ENCODE measurements around the gene PTX4. TPM values are rescaled to one million over a fixed set of nuclear protein-coding genes. Genes with fewer than 3 reads are reported as not detected.
"Not testable (repeated sequence)": the region's sequence is repeated elsewhere in the genome, so short reads cannot be mapped to it uniquely, and the experiment has no call there.

Gene PTX4
- total RNA-seq, 2 experiments from 2014 or later = not detected

DNA sequence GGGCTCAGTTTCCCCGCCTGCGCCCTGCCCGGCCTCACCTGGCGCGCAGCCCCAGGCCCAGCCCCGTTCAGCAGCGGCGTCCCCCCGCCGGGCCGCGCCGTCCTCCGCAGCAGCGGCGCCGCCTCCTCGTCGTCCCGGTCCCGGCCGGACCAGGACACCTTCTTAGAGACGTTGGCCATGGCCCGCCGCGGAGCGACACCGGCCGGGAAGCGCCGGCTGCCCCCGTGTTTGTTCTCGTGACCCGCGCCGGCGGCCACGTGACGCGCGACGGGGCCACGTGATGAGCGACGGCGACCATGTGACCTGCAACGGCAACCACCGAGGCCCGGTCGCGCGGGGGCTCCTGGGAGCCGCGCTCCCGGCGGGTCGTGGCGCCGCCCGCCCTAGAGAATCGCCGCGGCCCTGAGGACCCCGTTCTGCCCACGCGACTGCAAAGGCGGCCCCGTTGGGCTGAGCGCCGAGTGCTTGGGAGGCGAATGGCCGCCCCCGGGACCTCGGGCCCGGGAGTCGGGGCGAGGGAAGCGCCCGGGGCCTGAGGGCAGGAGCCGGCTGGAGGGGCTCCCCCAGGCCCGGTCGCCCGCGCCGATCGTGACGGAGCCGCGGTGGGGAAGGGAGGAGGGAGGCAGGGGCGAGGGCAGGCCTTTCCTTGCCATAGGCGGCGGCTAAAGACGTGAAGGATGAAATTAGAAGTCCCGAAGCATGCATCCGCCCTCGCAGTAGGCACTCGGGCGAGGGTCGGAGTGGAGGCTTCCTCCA is 13.8 kb downstream of the PTX4 start, which contains the start of gene CLCN7:
TSS of gene CLCN7 (minus strand) at position 233 of the 756 bp plus-strand sequence. CDS start at position 179, 54 bp downstream.
- Mint-ChIP-seq H3K27me3 (no peaks in the 10 kb centered on the region), H3K4me3 (peak within 1 kb of the TSS; percentile 88), H3K36me3 (no peaks in the 10 kb centered on the region), H3K27ac (peak within 1 kb of the TSS; percentile 87), H3K4me1 (peaks cover 17% of the 10 kb centered on the region), H3K9me3 (no peaks in the 10 kb centered on the region)
- DNase-seq = peak; percentile 95
- peak; percentile 88 for ATAC-seq (ENCODE audit: low read depth)
- POLR2A ChIA-PET = interaction anchor here (1.1 to 1.3 kb wide), 2 partner anchors 18 to 55 kb away, joined by 3 to 6 read pairs; partner anchors contain the start of genes TELO2 and UQCC4

DNA sequence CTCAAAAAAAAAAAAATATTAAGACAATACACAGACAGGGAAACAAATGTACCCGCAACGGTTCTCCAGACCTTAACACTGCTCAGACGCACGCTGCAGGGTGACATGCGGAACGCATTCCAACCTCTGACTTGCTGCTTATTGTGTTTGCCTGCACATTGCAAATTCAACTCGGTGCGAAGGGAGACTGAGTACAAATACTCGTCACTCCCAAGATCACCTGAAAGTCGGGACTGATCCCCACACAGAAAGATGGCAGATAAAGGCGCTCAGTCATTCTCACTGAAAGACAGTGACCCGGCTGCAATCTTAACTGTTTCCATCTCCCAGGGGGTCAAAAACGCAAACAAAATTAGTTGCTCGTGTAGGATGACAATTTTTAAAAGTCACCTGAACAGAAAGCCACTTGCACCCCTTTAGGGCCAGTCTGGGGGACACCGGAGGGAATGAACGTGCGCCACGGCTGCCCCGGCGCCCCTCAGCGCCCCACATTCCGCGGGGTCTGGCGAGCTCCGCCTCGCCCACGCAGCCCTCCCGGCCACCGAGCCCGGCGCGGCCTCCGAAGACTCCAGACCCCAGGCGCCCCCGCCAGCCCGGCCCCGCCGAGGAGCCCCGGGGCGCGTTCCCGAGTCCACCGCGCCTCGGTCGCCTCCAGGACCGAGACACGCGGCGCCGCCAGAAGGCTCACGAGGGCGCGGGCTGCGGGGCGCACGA is 14.5 kb downstream of the PTX4 start:
- Mint-ChIP-seq H3K27me3 (no peaks in the 10 kb centered on the region), H3K9me3 (no peaks in the 10 kb centered on the region), H3K4me1 (peaks cover 19% of the 10 kb centered on the region), H3K36me3 (no peaks in the 10 kb centered on the region), H3K27ac (no peak overlapping the region), H3K4me3 (peak overlapping the region; percentile 73)
- ATAC-seq (ENCODE audit: low read depth) (peak; percentile 4), DNase-seq (no peak)
- POLR2A ChIA-PET = no interaction called here

DNA sequence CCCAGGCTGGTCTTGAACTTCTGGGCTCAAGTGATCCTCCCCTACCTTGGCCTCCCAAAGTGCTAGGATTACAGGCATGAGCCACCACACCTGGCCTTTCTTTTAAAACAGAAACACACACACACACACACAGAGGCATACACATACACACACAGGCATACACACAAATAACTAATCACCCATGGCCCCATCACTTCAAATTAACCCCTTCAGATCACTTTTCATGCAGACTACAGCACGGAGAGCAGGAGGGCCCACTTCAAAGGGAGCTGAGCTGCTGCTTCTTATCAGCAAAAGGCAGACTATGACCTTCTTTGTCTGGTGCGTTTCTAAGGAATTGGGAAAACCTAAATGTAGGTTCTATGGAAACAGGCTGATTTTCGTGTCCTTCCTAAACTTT is 15.8 kb downstream of the PTX4 start:
- Mint-ChIP-seq H3K9me3 (no peaks in the 10 kb centered on the region), H3K36me3 (no peaks in the 10 kb centered on the region), H3K27ac (peak overlapping the region; percentile 59), H3K27me3 (no peaks in the 10 kb centered on the region), H3K4me3 (peak overlapping the region; percentile 63), H3K4me1 (peaks cover 19% of the 10 kb centered on the region)
- DNase-seq = no peak
- POLR2A ChIA-PET = interaction anchor here (0.7 kb wide), 3 partner anchors 52 to 683 kb away, joined by 3 to 5 read pairs (median 5); partner anchors contain the start of gene TRAF7
- ATAC-seq (ENCODE audit: low read depth) = no peak

DNA sequence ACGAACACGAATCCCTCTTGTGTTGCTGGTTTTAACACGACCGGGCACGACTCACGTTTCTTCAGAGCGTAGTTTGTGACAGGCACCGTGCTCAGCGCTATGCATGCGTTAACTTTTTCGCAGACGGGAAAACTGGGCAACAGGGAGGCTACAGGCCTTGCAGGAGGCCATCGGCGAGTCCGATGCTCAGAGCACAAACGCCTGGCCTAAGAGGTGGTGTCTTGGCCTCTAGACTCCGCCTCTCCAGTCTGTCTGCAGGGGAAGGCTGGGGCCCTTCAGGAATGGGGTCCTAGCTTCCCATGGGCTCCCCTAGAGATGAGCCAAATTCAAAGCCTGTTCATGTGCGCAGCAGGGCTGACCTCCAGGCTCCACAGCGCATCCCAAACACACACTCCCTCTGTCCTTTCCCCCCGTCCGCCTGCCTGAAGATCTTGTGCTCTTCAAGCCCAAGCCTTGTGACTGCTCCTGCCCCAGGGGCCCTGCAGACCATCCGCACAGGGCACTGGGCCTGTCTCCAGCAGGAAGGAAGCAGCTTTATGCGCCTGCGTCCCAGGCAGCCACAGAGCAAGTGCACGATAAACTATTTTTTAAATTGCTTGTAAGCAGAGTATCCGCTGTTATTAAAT is 17.1 kb downstream of the PTX4 start:
- H3K4me1 Mint-ChIP-seq = peaks cover 19% of the 10 kb centered on the region
- POLR2A ChIA-PET = no interaction called here
- no peaks in the 10 kb centered on the region for H3K27me3 Mint-ChIP-seq
- no peak for ATAC-seq (ENCODE audit: low read depth)
- H3K4me3 Mint-ChIP-seq = no peak overlapping the region
- no peaks in the 10 kb centered on the region for H3K9me3 Mint-ChIP-seq
- no peak overlapping the region for H3K27ac Mint-ChIP-seq
- no peaks in the 10 kb centered on the region for H3K36me3 Mint-ChIP-seq
- no peak for DNase-seq

DNA sequence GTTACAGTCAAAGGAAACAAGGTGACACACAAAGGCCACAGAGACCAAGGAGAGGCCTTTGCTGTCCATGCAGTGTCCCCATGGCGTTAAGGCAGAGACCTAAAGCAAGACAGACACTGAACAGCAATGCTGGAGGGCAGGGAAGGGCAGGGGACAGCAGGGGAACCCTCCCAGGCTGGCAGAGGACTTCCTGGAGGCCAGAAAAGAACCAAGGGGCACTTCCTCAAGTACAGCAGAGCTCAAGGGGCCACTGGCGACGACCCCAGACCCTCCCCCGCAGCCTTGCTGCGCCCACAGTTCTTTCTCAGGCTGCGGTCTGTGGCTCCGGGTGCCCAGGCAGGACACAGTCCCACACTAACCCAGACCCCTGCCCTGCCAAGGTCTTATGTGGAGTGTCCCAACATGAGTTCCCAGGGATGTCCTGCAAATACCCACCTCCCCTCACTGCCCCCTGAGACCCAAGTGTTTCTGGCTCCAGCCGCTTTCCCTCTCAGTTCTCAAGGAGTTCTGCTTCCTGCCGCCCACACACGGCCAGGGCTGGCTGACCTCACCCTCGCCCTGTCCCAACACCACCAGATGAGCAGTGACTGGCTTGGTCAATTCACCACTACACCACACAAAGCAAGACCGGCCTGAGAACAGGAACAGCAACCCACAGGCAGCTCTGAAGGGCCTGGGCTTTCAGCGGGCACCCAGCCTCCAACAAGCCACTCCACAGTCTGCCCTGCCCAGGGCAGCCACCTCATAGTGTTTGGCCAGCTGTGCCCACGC is 18.1 kb downstream of the PTX4 start:
- no peaks in the 10 kb centered on the region for H3K9me3 Mint-ChIP-seq
- POLR2A ChIA-PET = no interaction called here

GRCh38 chr16:1469693-1470201 is 19.0 kb downstream of the PTX4 start:
- Mint-ChIP-seq H3K4me3 (peak overlapping the region; percentile 6), H3K36me3 (no peaks in the 10 kb centered on the region), H3K27me3 (no peaks in the 10 kb centered on the region), H3K4me1 (peaks cover 14% of the 10 kb centered on the region), H3K9me3 (no peaks in the 10 kb centered on the region), H3K27ac (no peak overlapping the region)
- POLR2A ChIA-PET = no interaction called here
- ATAC-seq (ENCODE audit: low read depth) = no peak
- DNase-seq = no peak

More for the DNA sequence above, 18.1 kb downstream of the PTX4 start:
- Mint-ChIP-seq H3K4me3 (no peak overlapping the region), H3K4me1 (peaks cover 16% of the 10 kb centered on the region), H3K36me3 (no peaks in the 10 kb centered on the region), H3K27me3 (no peaks in the 10 kb centered on the region), H3K27ac (peak overlapping the region; percentile 42)
- ATAC-seq (ENCODE audit: low read depth) (no peak), DNase-seq (no peak)

DNA sequence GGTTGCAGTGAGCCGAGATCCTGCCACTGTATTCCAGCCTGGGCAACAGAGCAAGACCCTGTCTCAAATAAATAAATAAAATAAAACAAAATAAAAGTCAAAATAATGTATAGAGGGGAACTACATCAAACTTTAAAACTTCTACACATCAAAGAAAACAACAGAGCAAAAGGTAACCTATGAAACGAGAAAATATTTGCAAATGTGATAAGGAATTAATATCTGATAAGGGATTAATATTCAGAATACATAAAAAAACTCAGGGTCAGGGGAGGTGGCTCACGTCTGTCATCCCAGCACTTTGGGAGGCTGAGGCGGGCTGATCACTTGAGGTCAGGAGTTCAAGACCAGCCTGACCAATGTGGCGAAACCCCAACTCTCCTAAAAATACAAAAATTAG is 19.6 kb downstream of the PTX4 start:
- H3K4me3 Mint-ChIP-seq; H3K27me3 Mint-ChIP-seq; H3K27ac Mint-ChIP-seq; DNase-seq; H3K36me3 Mint-ChIP-seq; ATAC-seq (ENCODE audit: low read depth); POLR2A ChIA-PET; H3K9me3 Mint-ChIP-seq: not testable (repeated sequence)
- H3K4me1 Mint-ChIP-seq = peaks cover 13% of the 10 kb centered on the region

DNA sequence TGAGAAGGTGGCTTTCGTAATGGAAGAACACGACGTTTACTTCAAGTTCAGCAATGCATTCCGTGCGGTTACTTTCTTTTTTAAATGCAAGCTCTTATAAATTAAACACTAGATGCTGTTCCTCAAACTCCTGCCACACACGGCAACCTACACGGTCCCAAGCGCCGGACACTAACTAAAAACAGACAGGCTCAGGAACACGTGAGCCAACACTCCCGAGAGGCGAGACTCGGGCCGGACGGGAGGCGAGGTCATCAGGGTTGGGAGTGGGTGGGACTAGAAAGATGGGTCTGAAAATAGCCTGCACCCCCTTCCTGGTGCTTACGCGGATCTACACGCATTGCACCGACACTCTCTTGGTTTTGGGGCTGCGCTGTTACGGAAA is 20.3 kb downstream of the PTX4 start:
- DNase-seq (no peak), ATAC-seq (ENCODE audit: low read depth) (no peak)
- H3K4me3 Mint-ChIP-seq = no peak overlapping the region
- POLR2A ChIA-PET = interaction anchor here (0.6 kb wide), 1 partner anchor 237 kb away, joined by 3 read pairs; no protein-coding TSS in a partner anchor
- peaks cover 11% of the 10 kb centered on the region for H3K4me1 Mint-ChIP-seq
- no peaks in the 10 kb centered on the region for H3K9me3 Mint-ChIP-seq
- H3K36me3 Mint-ChIP-seq = no peaks in the 10 kb centered on the region
- no peaks in the 10 kb centered on the region for H3K27me3 Mint-ChIP-seq
- H3K27ac Mint-ChIP-seq = no peak overlapping the region

- Mint-ChIP-seq H3K9me3 (no peaks in the 10 kb centered on the region), H3K4me1 (peaks cover 4% of the 10 kb centered on the region), H3K36me3 (no peaks in the 10 kb centered on the region), H3K27me3 (no peaks in the 10 kb centered on the region), H3K27ac (no peak overlapping the region), H3K4me3 (no peak overlapping the region)
- ATAC-seq (ENCODE audit: low read depth) = no peak
- POLR2A ChIA-PET = no interaction called here
- DNase-seq = no peak
These were observed 21.7 kb downstream of the PTX4 start for GRCh38 chr16:1466968-1467521.

GRCh38 chr16:1466054-1466453 is 22.7 kb downstream of the PTX4 start:
- DNase-seq = no peak
- Mint-ChIP-seq H3K27me3 (no peaks in the 10 kb centered on the region), H3K36me3 (no peaks in the 10 kb centered on the region)

DNA sequence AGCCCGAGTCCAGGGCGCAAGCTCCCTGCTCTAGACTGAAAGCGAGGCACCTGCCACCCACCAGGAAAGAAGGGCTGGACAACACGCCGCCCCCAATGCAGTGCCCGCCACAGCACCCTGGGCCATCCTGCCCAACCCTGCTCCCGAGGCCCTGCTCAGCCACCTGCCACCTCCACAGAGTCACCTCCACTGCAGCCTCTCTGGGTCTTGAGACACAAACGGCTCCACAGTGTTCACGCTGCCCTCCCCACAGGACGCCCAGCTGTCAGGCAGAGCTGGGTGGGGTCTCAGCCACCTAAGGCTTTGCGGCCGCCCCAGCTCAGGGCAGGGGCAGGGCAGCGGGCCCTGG is 23.2 kb downstream of the PTX4 start:
- peaks cover 4% of the 10 kb centered on the region for H3K4me1 Mint-ChIP-seq
- no peaks in the 10 kb centered on the region for H3K9me3 Mint-ChIP-seq
- H3K36me3 Mint-ChIP-seq = no peaks in the 10 kb centered on the region
- POLR2A ChIA-PET = no interaction called here
- H3K27me3 Mint-ChIP-seq = no peaks in the 10 kb centered on the region
- no peak overlapping the region for H3K27ac Mint-ChIP-seq
- ATAC-seq (ENCODE audit: low read depth) (no peak), DNase-seq (no peak)
- no peak overlapping the region for H3K4me3 Mint-ChIP-seq

More at GRCh38 chr16:1466054-1466453, 22.7 kb downstream of the PTX4 start:
- peaks cover 4% of the 10 kb centered on the region for H3K4me1 Mint-ChIP-seq
- POLR2A ChIA-PET = no interaction called here
- ATAC-seq (ENCODE audit: low read depth) = no peak
- H3K4me3 Mint-ChIP-seq = no peak overlapping the region
- no peak overlapping the region for H3K27ac Mint-ChIP-seq
- no peaks in the 10 kb centered on the region for H3K9me3 Mint-ChIP-seq

DNA sequence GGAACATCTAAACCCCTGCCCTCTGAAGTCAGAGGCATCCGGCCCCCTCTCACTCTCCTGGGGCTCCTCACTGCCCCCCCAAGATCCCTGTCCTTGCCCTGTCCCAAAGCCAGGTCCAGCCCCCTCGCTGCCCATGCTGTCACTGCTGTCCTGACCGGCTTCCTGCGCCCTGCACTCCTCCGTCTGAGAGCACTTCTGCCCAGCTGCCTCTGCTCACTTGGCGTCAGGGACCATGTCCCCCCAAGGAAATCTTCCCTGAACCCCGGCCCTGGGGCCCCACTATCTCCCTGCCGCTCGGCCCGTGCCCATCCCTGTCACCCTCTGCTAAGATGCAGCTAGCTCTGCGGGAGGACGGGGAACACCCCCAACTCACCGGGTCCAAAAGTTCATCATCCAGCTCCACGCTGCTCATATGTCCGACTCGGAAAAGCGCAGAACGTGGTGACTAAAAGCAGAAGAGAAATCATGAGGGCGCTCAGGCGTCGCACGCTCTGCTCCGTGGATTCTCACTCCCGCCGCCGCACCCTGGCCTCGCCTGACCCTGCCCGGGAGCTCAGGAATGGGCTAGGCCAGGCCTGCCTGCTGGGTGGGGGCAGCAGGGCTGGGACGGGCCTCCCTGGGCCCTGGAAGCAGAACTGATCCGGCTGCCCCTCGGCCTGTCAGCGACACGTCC is 23.7 kb downstream of the PTX4 start:
- H3K27me3 Mint-ChIP-seq = no peaks in the 10 kb centered on the region
- POLR2A ChIA-PET = no interaction called here

More for the DNA sequence above, 23.7 kb downstream of the PTX4 start:
- DNase-seq (no peak), ATAC-seq (ENCODE audit: low read depth) (no peak)
- Mint-ChIP-seq H3K4me3 (no peak overlapping the region), H3K9me3 (no peaks in the 10 kb centered on the region), H3K4me1 (peaks cover 2% of the 10 kb centered on the region), H3K27ac (no peak overlapping the region), H3K36me3 (no peaks in the 10 kb centered on the region)
